Natural killer cell treated with Interleukin-12 subunit alpha and Interleukin-12 subunit beta and Interleukin-15 and Interleukin-18, amount 100 ng/mL, for 72 hours (primary cell): Measurements from ENCODE around the gene RAPGEFL1. TPM values are rescaled to one million over a fixed set of nuclear protein-coding genes. Genes with fewer than 3 reads are reported as not detected.

ENCODE experiments used
- ATAC-seq, 2 donors: fragments of 150-1000 bp; cut with Tn5 transposase in 1 of 2; sonication (Bioruptor Pico), chemical (Tn5 transposase) in 1 of 2; 2 replicates each; pipeline ENCODE4 v1.10.0; 2021
- DNase-seq: peaks from one replicate; pipeline ENCODE4 v3.0.0; 2022; ENCODE audit warnings: low spot score
- H3K27ac Mint-ChIP-seq, 2 donors: 1 replicate in 1 of 2; 2 replicates in 1 of 2; pipeline ENCODE4 v1.8.0; 2022; ENCODE audit warnings: mixed read lengths in 2 of 2, mild to moderate bottlenecking in 1 of 2, moderate library complexity in 1 of 2
- H3K27me3 Mint-ChIP-seq, 2 donors: 1 replicate in 1 of 2; 2 replicates in 1 of 2; pipeline ENCODE4 v1.8.0; 2022; ENCODE audit warnings: mixed read lengths in 2 of 2
- H3K36me3 Mint-ChIP-seq: one replicate; pipeline ENCODE4 v1.8.0; 2022; ENCODE audit warnings: mixed read lengths
- H3K4me1 Mint-ChIP-seq, 2 donors: 1 replicate in 1 of 2; 2 replicates in 1 of 2; pipeline ENCODE4 v1.8.0; 2022; ENCODE audit warnings: low read depth in 2 of 2, mixed read lengths in 2 of 2, mild to moderate bottlenecking in 1 of 2
- H3K4me3 Mint-ChIP-seq: one replicate; pipeline ENCODE4 v1.8.0; 2022; ENCODE audit warnings: mixed read lengths
- H3K9me3 Mint-ChIP-seq: 2 replicates; pipeline ENCODE4 v1.8.0; 2022; ENCODE audit warnings: mixed read lengths
- total RNA-seq, 2 donors: library from RNA; stranded (reverse); gene quantifications; one replicate each; pipeline ENCODE4 v1.2.3, GENCODE V29; 2022

RAPGEFL1 gene
- total RNA-seq, 2 donors from 2014 or later = 5.9 to 17.2 TPM

DNA sequence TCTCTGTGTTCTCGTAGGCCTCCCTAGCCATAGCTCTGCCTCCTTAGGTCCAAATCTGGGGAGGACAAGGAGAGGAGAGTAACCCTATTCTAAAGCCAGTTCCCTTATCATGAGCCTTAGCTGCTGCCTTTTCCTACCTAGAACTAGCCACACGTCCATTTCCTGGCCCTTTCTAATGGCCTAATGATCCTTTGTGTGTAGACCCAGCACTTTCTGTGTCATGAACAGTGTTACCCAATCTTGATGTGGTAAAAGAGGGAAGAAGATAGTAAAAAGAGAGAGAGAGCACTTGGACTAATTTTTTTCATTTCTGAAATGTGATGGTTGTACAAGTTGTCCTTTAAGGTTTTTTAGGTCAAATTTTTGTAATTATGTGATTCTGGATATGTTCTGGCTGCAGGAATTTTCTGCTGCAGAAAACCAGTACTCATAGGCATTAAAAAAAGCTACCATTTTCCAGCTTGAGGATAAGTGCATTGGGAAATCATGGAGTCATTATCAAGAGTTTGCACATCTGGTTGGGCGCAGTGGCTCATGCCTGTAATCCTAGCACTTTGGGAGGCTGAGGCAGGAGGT is 18.7 kb upstream of the RAPGEFL1 start:
- Mint-ChIP-seq H3K9me3 (no peaks in the 10 kb centered on the region), H3K27ac (peak overlapping the region; percentile 8 to 52)

GRCh38 chr17:40159456-40159855 is 17.8 kb upstream of the RAPGEFL1 start:
- DNase-seq (no peak), ATAC-seq (no peak)
- peaks cover 15% of the 10 kb centered on the region for H3K36me3 Mint-ChIP-seq
- no peaks in the 10 kb centered on the region for H3K27me3 Mint-ChIP-seq
- H3K4me3 Mint-ChIP-seq = no peak overlapping the region
- H3K4me1 Mint-ChIP-seq = peaks cover 9 to 14% of the 10 kb centered on the region in 2 donors
- H3K27ac Mint-ChIP-seq = no peak overlapping the region
- no peaks in the 10 kb centered on the region for H3K9me3 Mint-ChIP-seq

More for the DNA sequence above, 18.7 kb upstream of the RAPGEFL1 start:
- peaks cover 16% of the 10 kb centered on the region for H3K36me3 Mint-ChIP-seq
- H3K4me1 Mint-ChIP-seq = peaks cover 9 to 15% of the 10 kb centered on the region in 2 donors
- ATAC-seq (no peak), DNase-seq (no peak)
- no peaks in the 10 kb centered on the region for H3K27me3 Mint-ChIP-seq
- H3K4me3 Mint-ChIP-seq = no peak overlapping the region

- Mint-ChIP-seq H3K27me3 (no peaks in the 10 kb centered on the region), H3K27ac (peak overlapping the region in 1 of 2 donors; percentile 34), H3K9me3 (no peaks in the 10 kb centered on the region), H3K36me3 (peaks cover 20% of the 10 kb centered on the region), H3K4me1 (peaks cover 3 to 4% of the 10 kb centered on the region in 2 donors), H3K4me3 (no peak overlapping the region)
- ATAC-seq (no peak), DNase-seq (no peak)
Measured at GRCh38 chr17:40167685-40168261, 9.5 kb upstream of the RAPGEFL1 start.

- Mint-ChIP-seq H3K27me3 (no peaks in the 10 kb centered on the region), H3K36me3 (peaks cover 21% of the 10 kb centered on the region), H3K4me1 (peaks cover 3 to 4% of the 10 kb centered on the region in 2 donors), H3K4me3 (no peak overlapping the region), H3K27ac (peak overlapping the region in 1 of 2 donors; percentile 34), H3K9me3 (no peaks in the 10 kb centered on the region)
- DNase-seq (no peak), ATAC-seq (peak in 1 of 2 donors; percentile 66)
Measured at GRCh38 chr17:40168262-40168832, 8.9 kb upstream of the RAPGEFL1 start.

GRCh38 chr17:40170325-40170724 is 6.9 kb upstream of the RAPGEFL1 start:
- Mint-ChIP-seq H3K4me1 (peaks cover 3 to 4% of the 10 kb centered on the region in 2 donors), H3K27ac (no peak overlapping the region), H3K36me3 (peaks cover 24% of the 10 kb centered on the region), H3K27me3 (no peaks in the 10 kb centered on the region), H3K4me3 (no peak overlapping the region), H3K9me3 (no peaks in the 10 kb centered on the region)
- DNase-seq (no peak), ATAC-seq (no peak)

GRCh38 chr17:40171750-40172149 is 5.5 kb upstream of the RAPGEFL1 start:
- H3K36me3 Mint-ChIP-seq = peaks cover 24% of the 10 kb centered on the region

GRCh38 chr17:40173091-40173777 is 4.0 kb upstream of the RAPGEFL1 start:
- H3K36me3 Mint-ChIP-seq = peaks cover 21% of the 10 kb centered on the region

More at GRCh38 chr17:40171750-40172149, 5.5 kb upstream of the RAPGEFL1 start:
- Mint-ChIP-seq H3K9me3 (no peaks in the 10 kb centered on the region), H3K27me3 (no peaks in the 10 kb centered on the region), H3K4me1 (peaks cover 4 to 9% of the 10 kb centered on the region in 2 donors), H3K4me3 (no peak overlapping the region), H3K27ac (no peak overlapping the region)
- DNase-seq (no peak), ATAC-seq (no peak)

DNA sequence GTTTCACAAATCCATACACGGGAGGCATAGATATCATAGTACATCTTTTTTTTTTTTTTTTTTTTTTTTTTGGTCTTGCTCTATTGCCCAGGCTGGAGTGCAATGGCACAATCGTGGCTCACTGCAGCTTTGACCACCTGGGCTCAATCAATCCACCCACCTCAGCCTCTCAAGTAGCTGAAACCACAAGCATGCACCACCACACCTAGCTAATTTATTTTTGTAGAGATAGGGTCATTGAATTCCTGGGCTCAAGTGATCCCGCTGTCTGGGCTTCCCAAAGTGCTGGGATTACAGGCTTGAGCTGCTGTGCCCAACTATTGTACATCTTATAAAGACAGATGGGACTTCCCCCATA is 3.5 kb upstream of the RAPGEFL1 start:
- Mint-ChIP-seq H3K36me3 (peaks cover 17% of the 10 kb centered on the region), H3K4me1 (peaks cover 7 to 11% of the 10 kb centered on the region in 2 donors), H3K4me3 (no peak overlapping the region), H3K27me3 (peaks cover 0 to 2% of the 10 kb centered on the region in 2 donors), H3K9me3 (no peaks in the 10 kb centered on the region), H3K27ac (no peak overlapping the region)
- ATAC-seq (no peak), DNase-seq (no peak)

More at GRCh38 chr17:40173091-40173777, 4.0 kb upstream of the RAPGEFL1 start:
- H3K4me3 Mint-ChIP-seq = no peak overlapping the region
- H3K9me3 Mint-ChIP-seq = no peaks in the 10 kb centered on the region
- H3K4me1 Mint-ChIP-seq = peaks cover 8 to 12% of the 10 kb centered on the region in 2 donors
- no peaks in the 10 kb centered on the region for H3K27me3 Mint-ChIP-seq
- ATAC-seq (no peak), DNase-seq (no peak)
- H3K27ac Mint-ChIP-seq = no peak overlapping the region

DNA sequence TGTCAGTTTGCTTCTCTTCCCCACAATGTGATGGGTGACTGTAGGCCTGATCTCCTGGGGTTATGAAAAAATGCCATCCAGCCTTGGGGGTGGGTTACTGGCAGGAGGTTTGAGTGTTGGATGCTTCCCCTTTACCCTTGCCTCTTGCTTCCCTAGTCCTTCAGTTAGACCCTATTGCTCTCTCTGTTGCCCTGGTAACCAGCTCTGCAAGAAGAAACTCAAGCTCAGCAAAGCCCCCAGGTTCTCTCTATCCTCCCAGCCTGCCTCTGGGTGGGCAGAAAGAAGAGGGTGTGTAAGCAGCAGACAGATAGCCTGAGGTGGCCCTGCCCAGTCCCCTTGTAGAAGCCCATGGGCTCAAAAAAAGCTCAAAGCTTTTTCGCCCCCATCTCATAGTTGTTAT is 2.8 kb upstream of the RAPGEFL1 start:
- ATAC-seq (no peak), DNase-seq (no peak)
- Mint-ChIP-seq H3K27me3 (peaks cover 0 to 2% of the 10 kb centered on the region in 2 donors), H3K4me3 (no peak overlapping the region), H3K4me1 (peaks cover 7 to 11% of the 10 kb centered on the region in 2 donors), H3K36me3 (peaks cover 15% of the 10 kb centered on the region), H3K27ac (no peak overlapping the region), H3K9me3 (no peaks in the 10 kb centered on the region)

DNA sequence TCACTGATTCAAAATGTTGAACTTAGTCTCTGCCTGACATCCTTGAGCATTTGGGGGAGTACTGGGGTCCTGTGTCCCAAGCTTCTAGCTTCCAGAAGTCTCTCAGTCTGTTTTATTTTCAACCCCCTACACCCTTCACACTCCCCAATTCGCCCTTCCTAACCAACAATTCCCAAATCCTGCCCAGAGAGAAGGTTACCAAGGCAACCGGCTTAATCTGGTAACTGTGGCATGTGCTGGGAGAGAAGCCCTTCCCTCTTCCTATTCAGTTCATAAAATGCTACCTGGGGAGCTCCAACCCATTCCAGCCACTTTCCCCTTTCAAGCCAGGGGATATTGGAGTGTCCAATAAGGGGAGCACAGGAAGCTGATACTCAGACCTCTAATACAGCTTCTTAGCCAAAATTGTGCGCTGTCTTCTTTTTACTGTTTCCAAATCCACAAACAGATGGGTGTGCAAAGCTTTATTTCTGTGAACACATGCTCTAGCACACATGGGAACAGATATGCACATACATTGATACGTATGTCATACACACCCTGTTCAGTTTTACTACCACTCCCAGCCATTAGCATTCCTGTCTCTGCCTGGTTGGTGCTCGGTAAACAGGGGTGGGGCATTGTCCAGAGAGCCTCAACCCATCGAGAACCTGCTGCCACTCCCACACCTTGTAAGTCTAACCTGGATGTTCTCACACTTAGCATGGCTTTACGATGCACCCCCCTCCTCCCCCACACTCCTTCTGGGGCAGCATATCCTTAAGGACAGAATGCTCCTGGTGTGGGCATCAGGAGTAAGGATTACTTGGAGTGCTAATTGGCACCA is 1.1 kb upstream of the RAPGEFL1 start:
- ATAC-seq (no peak), DNase-seq (no peak)
- Mint-ChIP-seq H3K9me3 (no peaks in the 10 kb centered on the region), H3K4me1 (peaks cover 7 to 11% of the 10 kb centered on the region in 2 donors), H3K4me3 (no peak overlapping the region), H3K27me3 (peaks cover 0 to 2% of the 10 kb centered on the region in 2 donors), H3K27ac (no peak overlapping the region), H3K36me3 (peaks cover 4% of the 10 kb centered on the region)

DNA sequence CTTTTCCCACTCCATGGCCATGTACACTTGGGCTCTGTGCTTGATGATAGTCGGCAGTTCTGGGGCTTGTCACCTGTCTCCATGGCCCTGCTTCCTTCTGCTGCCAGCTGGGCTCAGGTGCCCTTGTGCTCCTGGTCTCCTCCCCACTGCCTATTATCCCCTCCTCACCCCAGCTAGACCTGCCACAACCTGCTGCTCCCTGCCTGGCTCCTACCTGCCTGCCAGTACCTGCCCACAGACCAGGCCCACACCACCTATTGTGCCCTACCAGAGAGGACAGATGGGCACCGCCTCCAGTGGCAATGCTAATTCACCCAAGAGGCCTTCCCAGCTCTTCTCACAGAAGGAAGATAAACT is 538 bp upstream of the RAPGEFL1 start:
- Mint-ChIP-seq H3K4me3 (peak overlapping the region; percentile 56), H3K27ac (no peak overlapping the region), H3K9me3 (no peaks in the 10 kb centered on the region), H3K27me3 (peaks cover 0 to 2% of the 10 kb centered on the region in 2 donors), H3K4me1 (peaks cover 7 to 11% of the 10 kb centered on the region in 2 donors), H3K36me3 (peaks cover 4% of the 10 kb centered on the region)
- ATAC-seq (peak in 1 of 2 donors; percentile 1), DNase-seq (no peak)

GRCh38 chr17:40178021-40178601 is 841 bp downstream of the RAPGEFL1 start:
- Mint-ChIP-seq H3K4me3 (peak overlapping the region; percentile 55), H3K27ac (no peak overlapping the region), H3K27me3 (peaks cover 0 to 2% of the 10 kb centered on the region in 2 donors), H3K36me3 (peaks cover 4% of the 10 kb centered on the region), H3K4me1 (peaks cover 7 to 11% of the 10 kb centered on the region in 2 donors), H3K9me3 (no peaks in the 10 kb centered on the region)
- DNase-seq (no peak), ATAC-seq (no peak)

- no peak for DNase-seq
- Mint-ChIP-seq H3K36me3 (no peaks in the 10 kb centered on the region), H3K27me3 (peaks cover 0 to 2% of the 10 kb centered on the region in 2 donors), H3K9me3 (no peaks in the 10 kb centered on the region), H3K4me3 (peak overlapping the region; percentile 55), H3K4me1 (peaks cover 7 to 11% of the 10 kb centered on the region in 2 donors), H3K27ac (no peak overlapping the region)
- ATAC-seq = no peak
Measured at GRCh38 chr17:40178660-40179059, 1.4 kb downstream of the RAPGEFL1 start.
